ENCODE data around the gene ATP11C. TPM values are rescaled to one million over a fixed set of nuclear protein-coding genes. Genes with fewer than 3 reads are reported as not detected.
"Not testable (repeated sequence)": the region's sequence is repeated elsewhere in the genome, so short reads cannot be mapped to it uniquely, and the experiment has no call there.

ATP11C gene
- polyA plus RNA-seq, 2 of the 4 experiments (the other 2 are of a cell fraction): 16.4 to 34.3 TPM

GRCh38 chrX:139966159-139966558 lies 33.3 kb upstream of the ATP11C start:
- POLR2A ChIA-PET; H3K4me3 ChIP-seq; H3K27ac ChIP-seq; H3K9me3 ChIP-seq; H3K4me2 ChIP-seq; FAIRE-seq; DNase-seq (ENCODE audit: low read depth in 1 of 2, low spot score in 1 of 2); H3K4me1 ChIP-seq; ATAC-seq: not testable (repeated sequence)
- CTCF ChIA-PET: interaction anchor here (0.6 to 0.7 kb wide), 5 partner anchors 33 to 677 kb away, joined by 3 to 4 read pairs (median 3); partner anchors contain the start of gene ATP11C
- WGBS (ENCODE audit: missing lambda C conversion rate): 5% methylated on average over 3 of the region's 3 CpGs
- TF ChIP-seq CTCF (IDR thresholded peaks at IDR 0.05) (peak; percentile 19; the same call in 1 of the 3 replicates), RAD21 (conservative IDR thresholded peaks at IDR 0.05 in 1 of 2, IDR thresholded peaks at IDR 0.05 in 1 of 2) (0 out of 5 replicates have a peak, but pooled peaks of 1 of the 2 experiments have one; percentile 12)

GRCh38 chrX:139965421-139965820 lies 32.6 kb upstream of the ATP11C start, which contains the start of gene CXorf66:
TSS of gene CXorf66 (minus strand) at chrX:139965521. CDS start at chrX:139965496, 25 bp downstream.
- Histone ChIP-seq H3K4me2 (no peak within 1 kb of the TSS), H3K27ac (no peak within 1 kb of the TSS), H3K4me3 (no peak within 1 kb of the TSS), H3K4me1 (no peaks in the 10 kb centered on the region), H3K9me3 (no peaks in the 10 kb centered on the region)
- DNase-seq (ENCODE audit: low read depth in 1 of 2, low spot score in 1 of 2) (no peak), ATAC-seq (no peak), FAIRE-seq (no peak)
- 37% methylated on average over 7 of the region's 7 CpGs for WGBS (ENCODE audit: missing lambda C conversion rate)
- ChIA-PET POLR2A (interaction anchor here (0.6 kb wide), 1 partner anchor 168 kb away, joined by 4 read pairs; no protein-coding TSS in a partner anchor), CTCF (no interaction called here)
- TF ChIP-seq MAFK (IDR thresholded peaks at IDR 0.05; ENCODE audit: partially characterized antibody): no peak
- TF ChIP-seq HMGXB4 (CRISPR knock-in tag; IDR thresholded peaks at IDR 0.05; ENCODE audit: borderline replicate concordance): no peak
- no peak for TF ChIP-seq ZC3H11A (IDR thresholded peaks at IDR 0.05)
- no peak for TF ChIP-seq E2F6 (IDR thresholded peaks at IDR 0.05; ENCODE audit: borderline replicate concordance, low read depth)
- no peak for TF ChIP-seq RFX5 (IDR thresholded peaks at IDR 0.05)
- no peak for TF ChIP-seq MYC (IDR thresholded peaks at IDR 0.05; ENCODE audit: borderline replicate concordance, low read length)
- TF ChIP-seq JUN (IDR thresholded peaks at IDR 0.05): no peak
- no peak for TF ChIP-seq ZNF302 (CRISPR knock-in tag; IDR thresholded peaks at IDR 0.05)
- TF ChIP-seq ZFP36 (IDR thresholded peaks at IDR 0.05; ENCODE audit: borderline replicate concordance, partially characterized antibody): no peak
- TF ChIP-seq TFCP2L1 (CRISPR knock-in tag; IDR thresholded peaks at IDR 0.05): no peak
- TF ChIP-seq RCOR1 (IDR thresholded peaks at IDR 0.05; ENCODE audit: low read depth, low read length): no peak
- no peak for TF ChIP-seq BHLHE40 (IDR thresholded peaks at IDR 0.05; ENCODE audit: low read depth, low read length)
- no peak for TF ChIP-seq REST (IDR thresholded peaks at IDR 0.05)
- TF ChIP-seq MAX (IDR thresholded peaks at IDR 0.05): no peak
- TF ChIP-seq CHD2 (IDR thresholded peaks at IDR 0.05; ENCODE audit: low read length, partially characterized antibody): no peak
- TF ChIP-seq EHMT2 (IDR thresholded peaks at IDR 0.05; ENCODE audit: low read depth): no peak
- TF ChIP-seq CTCF (IDR thresholded peaks at IDR 0.05): no peak
- no peak for TF ChIP-seq HDAC2 (IDR thresholded peaks at IDR 0.05)

- FAIRE-seq; POLR2A ChIA-PET; H3K4me3 ChIP-seq; H3K27ac ChIP-seq; H3K9me3 ChIP-seq; DNase-seq (ENCODE audit: low read depth in 1 of 2, low spot score in 1 of 2); H3K4me2 ChIP-seq; ATAC-seq; CTCF ChIA-PET; H3K4me1 ChIP-seq: not testable (repeated sequence)
- 0% methylated on average over 2 of the region's 2 CpGs for WGBS (ENCODE audit: missing lambda C conversion rate)
Measured at GRCh38 chrX:139961091-139961490, 28.2 kb upstream of the ATP11C start.
